Jurkat, Clone E6-1 (cell line): ENCODE measurements around the gene SYCN.

Source experiments
- DNase-seq: peaks from one replicate; pipeline ENCODE4 v3.0.0-alpha.2; 2011; ENCODE audit warnings: low read depth, low spot score
- H3K4me3 ChIP-seq: 2 replicates; pipeline ENCODE4 v1.5.1; 2011; ENCODE audit warnings: mild to moderate bottlenecking, low read length, control low read depth, moderate library complexity

Gene SYCN

DNA sequence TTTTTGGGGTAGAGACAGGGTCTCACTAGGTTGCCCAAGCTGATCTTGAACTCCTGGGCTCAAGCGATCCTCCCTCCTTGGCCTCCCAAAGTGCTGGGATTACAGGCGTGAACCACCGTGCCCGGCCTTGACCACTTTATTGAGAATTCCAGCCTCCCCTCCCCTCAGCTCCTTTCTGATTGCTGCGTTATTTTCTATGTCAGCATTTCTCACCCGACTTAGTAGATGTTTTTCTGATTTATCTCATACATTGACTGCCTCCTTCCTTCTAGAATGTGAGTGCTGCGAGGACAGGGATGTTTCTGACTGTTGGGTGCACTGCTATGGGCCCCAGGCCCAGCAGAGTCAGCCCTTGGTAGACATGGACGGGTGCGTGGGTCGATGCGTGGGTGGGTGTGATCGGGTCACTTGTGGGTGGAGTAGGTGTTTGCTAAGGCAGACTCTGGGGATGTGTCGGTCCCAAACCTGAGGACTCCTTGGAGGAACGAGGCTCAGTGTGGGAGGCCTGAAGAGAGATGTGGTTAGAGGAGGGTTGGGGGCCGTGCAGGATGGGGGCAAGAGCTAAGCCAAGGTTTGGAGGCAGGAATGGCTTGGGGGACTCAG is 41.5 kb downstream of the SYCN start:
- no peak overlapping the region for H3K4me3 ChIP-seq
- no peak for DNase-seq

DNA sequence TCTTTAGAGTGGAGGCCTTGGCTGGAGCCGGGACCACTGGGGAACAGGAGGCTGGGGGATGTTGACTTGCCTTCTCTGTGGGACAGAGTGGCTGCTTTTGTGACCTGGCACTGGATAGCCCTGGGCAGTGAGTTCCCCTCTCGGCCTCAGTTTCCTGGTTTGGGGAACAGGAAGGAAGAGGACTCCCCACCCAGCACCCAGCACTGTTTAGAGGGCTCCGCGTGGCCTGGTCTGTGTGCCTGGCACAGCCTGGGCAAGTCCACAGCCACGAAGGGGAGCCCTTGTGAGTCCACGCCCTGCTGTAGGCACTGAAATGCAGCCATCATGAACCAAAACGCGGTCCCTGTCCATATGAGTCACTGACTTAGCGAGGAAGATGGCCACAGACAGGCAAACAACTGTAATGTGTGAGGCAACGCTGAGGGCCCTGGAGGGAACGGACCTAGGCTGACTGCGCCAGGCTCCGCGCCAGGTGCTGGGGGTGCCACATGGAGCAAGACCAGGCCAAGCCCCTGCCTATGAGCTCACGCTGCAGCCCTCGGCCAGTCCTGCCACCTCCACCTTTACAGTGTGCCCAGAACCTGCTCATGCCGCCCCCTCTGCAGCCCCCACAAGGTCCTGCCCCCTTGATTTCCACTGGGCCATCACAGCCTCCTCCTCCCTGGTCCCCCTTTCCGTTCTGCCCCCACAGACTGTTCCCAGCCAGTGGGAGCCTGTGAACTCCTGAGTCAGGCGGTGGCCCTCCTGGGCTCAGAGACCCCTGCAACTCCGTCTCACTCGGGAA is 43.0 kb downstream of the SYCN start:
- H3K4me3 ChIP-seq = no peak overlapping the region
- no peak for DNase-seq

DNA sequence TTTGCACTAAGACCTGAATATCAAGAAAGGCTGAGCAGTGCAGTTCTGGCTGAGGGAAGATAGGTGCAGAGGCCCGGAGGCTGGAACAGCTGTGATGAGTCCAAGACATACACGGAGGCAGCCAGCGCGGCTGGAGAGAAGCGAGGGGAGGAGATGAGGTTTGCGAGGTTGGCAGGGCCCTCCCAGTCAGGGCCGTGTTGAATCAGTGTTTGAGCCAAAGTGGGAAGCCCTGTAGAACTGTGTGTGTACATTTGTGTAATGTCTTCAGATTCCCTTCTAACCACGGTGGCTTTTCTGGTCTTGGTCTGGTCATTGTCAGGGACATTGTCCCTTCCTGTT is 43.6 kb downstream of the SYCN start:
- H3K4me3 ChIP-seq = no peak overlapping the region
- no peak for DNase-seq

GRCh38 chr19:39158646-39159260 is 45.3 kb downstream of the SYCN start:
- H3K4me3 ChIP-seq = no peak overlapping the region
- DNase-seq = no peak

- no peak for DNase-seq
- no peak overlapping the region for H3K4me3 ChIP-seq
Observed at GRCh38 chr19:39157997-39158389, 46.1 kb downstream of the SYCN start.

GRCh38 chr19:39157275-39157996 is 46.6 kb downstream of the SYCN start:
- H3K4me3 ChIP-seq = no peak overlapping the region
- DNase-seq = no peak

DNA sequence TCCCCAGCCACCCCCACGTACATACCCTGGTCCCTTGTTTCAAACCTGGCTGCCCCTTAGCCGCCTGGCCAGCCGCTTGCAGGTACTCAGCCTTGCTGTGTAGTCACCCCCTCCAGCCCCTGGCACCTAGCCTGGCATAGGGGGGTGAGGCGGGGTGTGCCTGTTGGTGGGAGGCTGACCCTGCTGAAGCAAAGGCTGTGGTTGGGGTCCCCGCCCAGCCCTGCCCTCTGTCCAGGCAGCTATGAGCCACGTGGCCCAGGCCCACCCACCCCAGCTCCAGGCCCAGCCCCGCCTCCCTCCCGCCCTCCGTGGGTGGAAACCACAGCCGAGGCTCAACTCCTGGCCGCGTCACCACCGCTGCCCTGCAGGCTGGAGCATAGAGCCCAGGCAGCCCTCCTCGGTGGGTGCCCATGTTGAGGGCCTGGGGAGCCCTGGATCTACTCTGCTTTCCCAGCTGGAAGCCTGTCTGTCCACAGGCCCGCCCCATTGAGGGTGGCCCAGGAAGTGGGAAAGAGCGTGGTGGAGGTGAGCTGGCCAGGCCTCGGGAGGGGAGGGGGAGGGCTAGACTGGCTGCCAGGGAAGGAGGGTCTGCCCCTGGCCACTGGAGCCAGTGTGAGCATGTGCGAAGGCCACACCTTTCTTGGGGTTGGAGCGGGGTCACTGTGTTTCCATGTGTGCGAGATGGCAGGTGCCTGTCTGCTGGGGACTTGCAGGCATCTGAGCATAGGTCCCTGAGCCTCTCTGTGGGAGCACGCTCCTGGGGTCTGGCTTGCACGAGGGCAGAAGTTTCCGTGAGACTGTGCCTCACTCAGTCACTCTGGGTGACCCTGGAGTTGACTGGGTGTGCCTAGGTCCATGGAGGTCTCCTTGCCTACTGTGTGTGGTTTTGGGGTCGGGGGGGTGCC is 47.5 kb downstream of the SYCN start:
- no peak for DNase-seq
- no peak overlapping the region for H3K4me3 ChIP-seq

DNA sequence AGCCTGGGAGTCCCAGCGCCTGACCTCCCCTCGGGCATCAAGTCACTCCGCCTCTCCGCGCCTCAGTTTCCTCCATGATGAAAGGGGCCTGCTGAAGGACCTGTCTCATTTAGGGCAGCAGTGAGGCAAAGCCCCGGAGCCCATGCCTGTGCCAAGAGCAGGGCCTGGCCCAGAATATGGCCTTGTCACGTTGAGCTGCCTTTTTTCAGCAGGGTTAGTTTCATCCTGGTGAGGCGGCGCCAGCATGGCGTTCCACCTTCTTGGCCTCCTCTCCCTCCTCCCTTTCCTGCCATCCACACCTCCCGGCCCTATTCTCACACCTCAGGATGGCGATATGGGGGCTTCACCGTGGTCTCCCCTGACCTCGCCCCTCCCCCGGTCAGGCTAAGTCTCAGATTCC is 48.3 kb downstream of the SYCN start:
- no peak overlapping the region for H3K4me3 ChIP-seq
- DNase-seq = no peak

DNA sequence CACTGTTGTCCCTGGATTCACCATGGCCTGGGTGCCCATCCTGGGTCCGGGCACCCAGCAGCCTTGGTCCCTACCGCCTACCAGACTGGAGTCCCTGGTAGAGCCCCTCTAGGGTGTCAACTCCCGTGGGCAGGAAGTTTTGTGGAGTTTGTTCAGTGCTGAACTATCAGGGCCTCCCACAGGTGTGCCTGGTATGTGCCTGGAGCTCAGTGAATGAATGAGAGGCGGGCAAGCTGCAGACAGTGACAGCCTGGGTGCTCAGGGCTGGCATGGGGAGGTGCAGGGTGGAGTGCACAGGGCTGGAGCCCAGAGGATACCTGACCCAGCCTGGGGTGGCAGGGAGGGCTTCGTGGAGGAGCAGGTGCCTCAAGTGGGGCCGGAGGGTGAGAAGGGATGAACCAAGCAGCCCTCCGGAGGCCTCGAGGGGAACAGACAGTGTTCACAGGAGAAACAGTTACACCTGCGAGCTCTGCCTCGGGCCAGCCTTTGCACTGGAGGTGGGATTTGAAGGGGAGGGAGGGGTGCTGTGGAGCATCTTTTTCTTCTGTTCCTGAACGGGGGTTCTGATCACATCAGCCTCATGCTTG is 48.9 kb downstream of the SYCN start:
- no peak overlapping the region for H3K4me3 ChIP-seq
- DNase-seq = no peak

GRCh38 chr19:39154629-39155100 is 49.4 kb downstream of the SYCN start:
- H3K4me3 ChIP-seq = no peak overlapping the region
- DNase-seq = no peak

DNA sequence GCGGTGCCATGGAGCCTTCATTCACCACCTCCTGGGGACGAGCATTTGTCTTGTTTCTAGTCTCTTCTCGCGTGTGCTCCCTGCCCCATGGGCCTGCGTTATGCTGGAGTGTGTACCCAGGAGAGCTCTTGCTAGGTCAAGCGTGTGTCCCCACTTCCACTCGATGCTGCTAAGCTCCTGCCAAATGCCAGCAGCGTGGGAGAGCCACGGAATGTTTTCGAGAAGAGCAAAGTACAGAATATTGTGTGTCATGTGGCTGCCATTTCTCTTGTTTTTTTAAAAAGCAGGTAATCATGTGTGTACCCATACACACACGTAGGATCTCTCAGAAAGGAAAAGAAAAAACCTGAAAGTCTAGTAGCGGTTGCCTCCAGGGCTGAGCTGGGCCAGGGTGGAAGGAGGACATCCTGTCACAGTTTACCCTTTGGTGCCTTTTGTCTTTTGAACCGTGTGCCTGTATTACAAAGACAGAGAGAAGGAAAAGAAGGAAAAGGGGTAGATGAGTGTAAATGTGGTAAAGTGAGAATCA is 49.9 kb downstream of the SYCN start:
- no peak overlapping the region for H3K4me3 ChIP-seq
- no peak for DNase-seq
